Neural cell (in vitro differentiated cells): Measurements from ENCODE around the gene GSC2.

Experiments used
- CTCF ChIP-seq: fragments of 450-650 bp; IDR thresholded peaks from 2 replicates; pipeline ENCODE4 v1.5.1; 2014; ENCODE audit warnings: antibody characterized with exemption, mild to moderate bottlenecking, moderate library complexity; ENCODE audit not compliant: poor library complexity, severe bottlenecking
- EZH2 ChIP-seq: fragments of 200-600, 300-800 bp; shearing (Covaris generic), sonication (generic); IDR thresholded peaks from 2 replicates; pipeline ENCODE4 v1.6.1; 2014; ENCODE audit warnings: antibody characterized with exemption, low read length, borderline replicate concordance, mild to moderate bottlenecking; ENCODE audit not compliant: insufficient read depth, poor library complexity, severe bottlenecking
- POLR2AphosphoS5 ChIP-seq: IDR thresholded peaks from 2 replicates; pipeline ENCODE4 v1.6.1; 2012
- REST ChIP-seq: IDR thresholded peaks from 2 replicates; pipeline ENCODE4 v1.6.1; 2012; ENCODE audit warnings: borderline replicate concordance
- SMC3 ChIP-seq: fragments of 450-650 bp; conservative IDR thresholded peaks from 2 replicates; pipeline ENCODE4 v1.6.1; 2014; ENCODE audit warnings: antibody characterized with exemption, mild to moderate bottlenecking, moderate library complexity; ENCODE audit not compliant: poor library complexity

GRCh38 chr22:19179497-19180048 lies 29.5 kb upstream of the GSC2 start:
- TF ChIP-seq SMC3, result peak; percentile 64
- TF ChIP-seq REST, result no peak
- no peak for TF ChIP-seq POLR2AphosphoS5
- no peak for TF ChIP-seq EZH2
- TF ChIP-seq CTCF, result peak; percentile 72
